CD14-positive monocyte (primary cell): Measurements from ENCODE around the gene NELL1. TPM values are rescaled to one million over a fixed set of nuclear protein-coding genes. Genes with fewer than 3 reads are reported as not detected.

Experiments
- DNase-seq, 3 donors: peaks; one replicate each; pipeline ENCODE4 v3.0.0-alpha.2; 2011 to 2022
- H2AFZ ChIP-seq: 2 replicates; pipeline ENCODE4 v1.6.0; 2012; ENCODE audit warnings: mild to moderate bottlenecking, low read depth, low read length, inconsistent platforms; ENCODE audit not compliant: insufficient read depth, poor library complexity, severe bottlenecking
- H3K27ac ChIP-seq, 2 donors: 1 replicate in 1 of 2; 2 replicates in 1 of 2; pipeline ENCODE4 v1.5.1; 2012 to 2013; ENCODE audit warnings: low read length in 2 of 2, control low read depth in 1 of 2, inconsistent platforms in 1 of 2, low read depth in 1 of 2, mild to moderate bottlenecking in 1 of 2
- H3K27me3 ChIP-seq, 2 donors: one replicate each; pipeline versions ENCODE4 v1.6.0 to v1.6.1; 2011 to 2013; ENCODE audit warnings: low read length in 2 of 2; ENCODE audit not compliant: control insufficient read depth in 2 of 2, insufficient read depth in 2 of 2
- H3K36me3 ChIP-seq, 2 donors: replicated peaks in 1 of 2; 1 replicate in 1 of 2; 2 replicates in 1 of 2; pipeline versions ENCODE4 v1.5.1 to v1.6.1; 2012 to 2013; ENCODE audit warnings: low read length in 2 of 2, control low read depth in 1 of 2, inconsistent platforms in 1 of 2, mild to moderate bottlenecking in 1 of 2; ENCODE audit not compliant: insufficient read depth in 2 of 2, control insufficient read depth in 1 of 2
- H3K4me1 ChIP-seq, 2 donors: 1 replicate in 1 of 2; 2 replicates in 1 of 2; pipeline versions ENCODE4 v1.5.1 to v1.6.1; 2012 to 2013; ENCODE audit warnings: low read length in 2 of 2, control low read depth in 1 of 2, inconsistent platforms in 1 of 2, mild to moderate bottlenecking in 1 of 2, moderate library complexity in 1 of 2; ENCODE audit not compliant: insufficient read depth in 2 of 2, control insufficient read depth in 1 of 2
- H3K4me2 ChIP-seq: replicated peaks from 2 replicates; pipeline ENCODE3; 2012; ENCODE audit warnings: low read length, moderate library complexity, mild to moderate bottlenecking; ENCODE audit not compliant: poor library complexity, severe bottlenecking; ENCODE audit errors: extremely low read depth
- H3K4me3 ChIP-seq, 3 experiments: fragments of 200-600 bp in 1 of 3; sonication (generic) in 1 of 3; replicated peaks in 1 of 3; 1 replicate in 2 of 3; 2 replicates in 1 of 3; pipeline ENCODE4 v1.5.1; 2011 to 2013; ENCODE audit warnings: low read length in 3 of 3, mild to moderate bottlenecking in 3 of 3, control low read depth in 2 of 3, low read depth in 2 of 3, inconsistent platforms in 1 of 3, moderate library complexity in 1 of 3
- H3K79me2 ChIP-seq: 2 replicates; pipeline ENCODE4 v1.6.0; 2012; ENCODE audit warnings: mild to moderate bottlenecking, control low read depth, inconsistent platforms, low read length, moderate library complexity; ENCODE audit not compliant: insufficient read depth
- H3K9ac ChIP-seq: 2 replicates; pipeline ENCODE4 v1.6.0; 2017; ENCODE audit warnings: low read length, mild to moderate bottlenecking; ENCODE audit not compliant: insufficient read depth, poor library complexity, severe bottlenecking
- H3K9me3 ChIP-seq, 2 donors: replicated peaks in 1 of 2; 1 replicate in 1 of 2; 2 replicates in 1 of 2; pipeline versions ENCODE4 v1.5.1 to v1.6.1; 2012 to 2013; ENCODE audit warnings: low read length in 2 of 2, control low read depth in 1 of 2; ENCODE audit not compliant: control insufficient read depth in 1 of 2, insufficient read depth in 1 of 2
- H4K20me1 ChIP-seq: 2 replicates; pipeline ENCODE4 v1.6.0; 2012; ENCODE audit warnings: mild to moderate bottlenecking, low read length, control low read depth, moderate library complexity; ENCODE audit not compliant: insufficient read depth
- H3K27ac Mint-ChIP-seq, 7 donors: one replicate each; pipeline ENCODE4 v1.8.0; 2020; ENCODE audit warnings: mild to moderate bottlenecking in 7 of 7, mixed read lengths in 7 of 7, moderate library complexity in 6 of 7, inconsistent platforms in 2 of 7
- H3K27me3 Mint-ChIP-seq, 3 donors: one replicate each; pipeline ENCODE4 v1.8.0; 2021 to 2022; ENCODE audit warnings: low read depth in 3 of 3, mild to moderate bottlenecking in 3 of 3, mixed read lengths in 3 of 3, moderate library complexity in 3 of 3, inconsistent platforms in 1 of 3
- H3K36me3 Mint-ChIP-seq, 2 donors: one replicate each; pipeline ENCODE4 v1.8.0; 2020; ENCODE audit warnings: mixed read lengths in 2 of 2, inconsistent platforms in 1 of 2, mild to moderate bottlenecking in 1 of 2
- H3K4me1 Mint-ChIP-seq: one replicate; pipeline ENCODE4 v1.8.0; 2020; ENCODE audit warnings: mild to moderate bottlenecking, mixed read lengths
- H3K4me3 Mint-ChIP-seq, 2 donors: one replicate each; pipeline ENCODE4 v1.8.0; 2020; ENCODE audit warnings: mild to moderate bottlenecking in 2 of 2, mixed read lengths in 2 of 2, moderate library complexity in 1 of 2
- H3K9me3 Mint-ChIP-seq, 7 donors: one replicate each; pipeline ENCODE4 v1.8.0; 2020 to 2022; ENCODE audit warnings: mixed read lengths in 7 of 7, mild to moderate bottlenecking in 6 of 7, moderate library complexity in 6 of 7, inconsistent platforms in 2 of 7
- CTCF ChIP-seq: fragments of 200-600 bp; IDR thresholded peaks from one replicate; pipeline ENCODE4 v1.8.0; 2022; ENCODE audit warnings: antibody characterized with exemption, mild to moderate bottlenecking
- WGBS: methylation state at CpG from one replicate; pipeline ENCODE4 v1.1.5; 2013; ENCODE audit warnings: missing lambda C conversion rate; ENCODE audit not compliant: insufficient coverage; 5-methylcytosine and 5-hydroxymethylcytosine counted together
- intact Hi-C, 2 donors: fragments of 100-400 bp; cut with micrococcal nuclease; formaldehyde crosslinking; loops; one replicate each; pipeline versions ENCODE4 v1.15.0 to v1.15.1; 2023
- polyA plus RNA-seq, 3 donors: library from polyadenylated mRNA; depleted of rRNA in 1 of 3; unstranded in 2 of 3; stranded (reverse) in 1 of 3; fragments of 300-500 nt in 2 of 3; fragments of >200 nt in 1 of 3; fragmentation: Illumina TruSeq in 2 of 3; gene quantifications; 1 replicate in 2 of 3; 2 replicates in 1 of 3; pipeline ENCODE4 v1.2.3, GENCODE V29; 2012 to 2021

The NELL1 gene
- polyA plus RNA-seq, 3 donors, result not detected

GRCh38 chr11:21148376-21148775 lies 479.0 kb downstream of the NELL1 start:
- Histone ChIP-seq H3K27ac (no peak overlapping the region), H2AFZ (no peak overlapping the region), H3K4me3 (no peak overlapping the region), H4K20me1 (no peaks in the 10 kb centered on the region), H3K36me3 (no peaks in the 10 kb centered on the region), H3K79me2 (no peaks in the 10 kb centered on the region), H3K4me1 (no peaks in the 10 kb centered on the region), H3K9me3 (no peaks in the 10 kb centered on the region), H3K9ac (no peak overlapping the region), H3K4me2 (no peak overlapping the region), H3K27me3 (no peaks in the 10 kb centered on the region)
- intact Hi-C loops, result no loop called here
- H3K4me1 Mint-ChIP-seq, result no peaks in the 10 kb centered on the region
- H3K36me3 Mint-ChIP-seq, result no peaks in the 10 kb centered on the region
- H3K9me3 Mint-ChIP-seq, result peaks cover 0 to 7% (median 2%) of the 10 kb centered on the region in 7 donors
- no peak overlapping the region for H3K27ac Mint-ChIP-seq
- 86% methylated on average over 1 of the region's 3 CpGs for whole genome bisulfite sequencing
- H3K4me3 Mint-ChIP-seq, result no peak overlapping the region
- H3K27me3 Mint-ChIP-seq, result peaks cover 0 to 2% (median 0%) of the 10 kb centered on the region in 3 donors
- DNase-seq, result no peak
- TF ChIP-seq CTCF, result no peak

- Mint-ChIP-seq H3K36me3 (no peaks in the 10 kb centered on the region), H3K27ac (no peak overlapping the region)
These were observed 490.8 kb downstream of the NELL1 start for GRCh38 chr11:21160140-21160539.

More at GRCh38 chr11:21160140-21160539, 490.8 kb downstream of the NELL1 start:
- Histone ChIP-seq H3K9me3 (no peaks in the 10 kb centered on the region), H2AFZ (no peak overlapping the region), H3K36me3 (no peaks in the 10 kb centered on the region), H3K27ac (no peak overlapping the region), H3K4me3 (no peak overlapping the region), H3K9ac (no peak overlapping the region), H3K79me2 (no peaks in the 10 kb centered on the region), H3K4me1 (no peaks in the 10 kb centered on the region), H4K20me1 (no peaks in the 10 kb centered on the region), H3K4me2 (no peak overlapping the region), H3K27me3 (no peaks in the 10 kb centered on the region)
- no peak for DNase-seq
- Mint-ChIP-seq H3K9me3 (peaks cover 0 to 4% (median 2%) of the 10 kb centered on the region in 7 donors), H3K27me3 (no peaks in the 10 kb centered on the region), H3K4me3 (no peak overlapping the region), H3K4me1 (no peaks in the 10 kb centered on the region)
- no peak for TF ChIP-seq CTCF
- intact Hi-C loops, result no loop called here
- WGBS, result no CpG with 5 or more reads among the region's 3 CpGs
